ENCODE results near the gene HYDIN.

GRCh38 chr16:70780546-70780945 lies 450.0 kb downstream of the HYDIN start:
- no peak for TF ChIP-seq CTCF (IDR thresholded peaks at IDR 0.05)
- TF ChIP-seq POLR2A (IDR thresholded peaks at IDR 0.05) = no peak
- no peak for TF ChIP-seq POLR2AphosphoS5 (IDR thresholded peaks at IDR 0.05)
